IgD-negative memory B cell (primary cell): ENCODE measurements around the gene INPP5F. TPM values are rescaled to one million over a fixed set of nuclear protein-coding genes. Genes with fewer than 3 reads are reported as not detected.

ENCODE experiments used
- H3K27ac Mint-ChIP-seq, 3 donors: one replicate each; pipeline ENCODE4 v1.8.0; 2020 to 2022; ENCODE audit warnings: mild to moderate bottlenecking in 3 of 3, mixed read lengths in 3 of 3, moderate library complexity in 1 of 3
- H3K27me3 Mint-ChIP-seq: one replicate; pipeline ENCODE4 v1.8.0; 2021; ENCODE audit warnings: mixed read lengths
- H3K36me3 Mint-ChIP-seq: one replicate; pipeline ENCODE4 v1.8.0; 2020; ENCODE audit warnings: mild to moderate bottlenecking, mixed read lengths
- H3K4me1 Mint-ChIP-seq, 3 donors: one replicate each; pipeline ENCODE4 v1.8.0; 2020 to 2022; ENCODE audit warnings: mixed read lengths in 3 of 3, mild to moderate bottlenecking in 1 of 3
- H3K4me3 Mint-ChIP-seq, 4 donors: one replicate each; pipeline ENCODE4 v1.8.0; 2020 to 2022; ENCODE audit warnings: mild to moderate bottlenecking in 4 of 4, mixed read lengths in 4 of 4, moderate library complexity in 3 of 4
- H3K9me3 Mint-ChIP-seq, 3 donors: one replicate each; pipeline ENCODE4 v1.8.0; 2020 to 2021; ENCODE audit warnings: mixed read lengths in 3 of 3, mild to moderate bottlenecking in 1 of 3
- polyA plus RNA-seq: library from polyadenylated mRNA; unstranded; fragments of 300-500 nt; fragmentation: Illumina TruSeq; gene quantifications from one replicate; pipeline ENCODE4 v1.2.3, GENCODE V29; 2021

INPP5F gene
- polyA plus RNA-seq, result 12.0 TPM

GRCh38 chr10:119725828-119726675 lies at the start of gene INPP5F:
Gene INPP5F, plus strand, starts transcription at chr10:119726050. Its CDS starts 213 bp downstream, at chr10:119726263.
- Mint-ChIP-seq H3K9me3 (no peaks in the 10 kb centered on the region), H3K27me3 (no peaks in the 10 kb centered on the region), H3K4me3 (peak within 1 kb of the TSS; percentile 88 to 99 (median 94)), H3K27ac (peak within 1 kb of the TSS; percentile 21 to 99 (median 96)), H3K4me1 (peaks cover 40 to 44% (median 42%) of the 10 kb centered on the region in 3 donors), H3K36me3 (no peaks in the 10 kb centered on the region)

DNA sequence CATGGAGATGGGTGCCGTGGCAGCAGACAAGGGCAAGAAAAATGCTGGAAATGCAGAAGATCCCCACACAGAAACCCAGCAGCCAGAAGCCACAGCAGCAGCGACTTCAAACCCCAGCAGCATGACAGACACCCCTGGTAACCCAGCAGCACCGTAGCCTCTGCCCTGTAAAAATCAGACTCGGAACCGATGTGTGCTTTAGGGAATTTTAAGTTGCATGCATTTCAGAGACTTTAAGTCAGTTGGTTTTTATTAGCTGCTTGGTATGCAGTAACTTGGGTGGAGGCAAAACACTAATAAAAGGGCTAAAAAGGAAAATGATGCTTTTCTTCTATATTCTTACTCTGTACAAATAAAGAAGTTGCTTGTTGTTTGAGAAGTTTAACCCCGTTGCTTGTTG lies 48.7 kb upstream of the INPP5F start:
- no peak overlapping the region for H3K4me3 Mint-ChIP-seq
- no peak overlapping the region for H3K27ac Mint-ChIP-seq
- H3K9me3 Mint-ChIP-seq, result no peaks in the 10 kb centered on the region
- peaks cover 7% of the 10 kb centered on the region for H3K36me3 Mint-ChIP-seq
- H3K27me3 Mint-ChIP-seq, result peaks cover 2% of the 10 kb centered on the region
- peaks cover 0 to 4% (median 1%) of the 10 kb centered on the region in 3 donors for H3K4me1 Mint-ChIP-seq

DNA sequence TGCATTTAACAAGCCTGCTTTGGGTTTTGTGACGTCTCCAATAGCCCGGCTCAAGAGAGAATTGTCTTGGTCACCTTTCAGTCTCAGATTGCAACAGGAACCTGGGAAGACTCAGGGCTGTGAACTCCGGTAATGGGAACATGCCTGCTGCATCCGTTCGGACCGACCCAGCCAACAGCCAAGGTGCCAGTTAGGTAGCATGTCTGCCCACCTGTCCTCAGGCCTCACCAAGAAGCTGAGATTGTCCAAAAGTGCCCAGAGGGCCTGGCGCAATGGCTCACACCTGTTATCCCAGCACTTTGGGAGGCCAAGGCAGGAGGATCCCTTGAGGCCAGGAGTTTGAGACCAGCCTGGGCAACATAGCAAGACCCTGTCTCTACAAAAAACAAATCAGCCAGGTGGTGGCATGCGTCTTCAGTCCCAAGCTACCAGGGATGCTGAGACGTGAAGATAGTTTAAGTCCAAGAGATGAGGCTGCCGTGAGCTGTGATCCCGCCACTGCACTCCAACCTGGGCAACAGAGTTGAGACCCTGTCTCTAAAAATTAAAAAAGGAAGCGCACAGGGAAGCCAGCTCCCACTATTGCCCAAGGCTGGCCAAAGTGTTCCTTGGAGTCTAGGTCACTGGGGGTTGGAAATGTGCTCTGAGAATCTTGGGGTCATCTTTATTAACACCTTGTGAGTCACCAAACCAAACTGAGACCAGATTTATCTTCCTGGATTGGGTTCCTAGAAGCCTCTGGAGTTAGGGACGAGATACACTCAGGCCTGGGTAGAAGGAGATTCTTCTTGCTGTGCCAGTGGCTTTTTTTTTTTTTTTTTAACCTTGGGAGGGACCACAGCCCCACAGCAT lies 47.7 kb upstream of the INPP5F start:
- peaks cover 3% of the 10 kb centered on the region for H3K27me3 Mint-ChIP-seq
- peaks cover 0 to 3% (median 1%) of the 10 kb centered on the region in 3 donors for H3K4me1 Mint-ChIP-seq
- no peak overlapping the region for H3K27ac Mint-ChIP-seq
- H3K4me3 Mint-ChIP-seq, result no peak overlapping the region
- no peaks in the 10 kb centered on the region for H3K9me3 Mint-ChIP-seq
- peaks cover 7% of the 10 kb centered on the region for H3K36me3 Mint-ChIP-seq

GRCh38 chr10:119679480-119679829 lies 46.4 kb upstream of the INPP5F start:
- Mint-ChIP-seq H3K9me3 (no peaks in the 10 kb centered on the region), H3K4me1 (peaks cover 0 to 3% (median 1%) of the 10 kb centered on the region in 3 donors), H3K36me3 (peaks cover 7% of the 10 kb centered on the region), H3K27me3 (peaks cover 3% of the 10 kb centered on the region), H3K4me3 (no peak overlapping the region), H3K27ac (no peak overlapping the region)

DNA sequence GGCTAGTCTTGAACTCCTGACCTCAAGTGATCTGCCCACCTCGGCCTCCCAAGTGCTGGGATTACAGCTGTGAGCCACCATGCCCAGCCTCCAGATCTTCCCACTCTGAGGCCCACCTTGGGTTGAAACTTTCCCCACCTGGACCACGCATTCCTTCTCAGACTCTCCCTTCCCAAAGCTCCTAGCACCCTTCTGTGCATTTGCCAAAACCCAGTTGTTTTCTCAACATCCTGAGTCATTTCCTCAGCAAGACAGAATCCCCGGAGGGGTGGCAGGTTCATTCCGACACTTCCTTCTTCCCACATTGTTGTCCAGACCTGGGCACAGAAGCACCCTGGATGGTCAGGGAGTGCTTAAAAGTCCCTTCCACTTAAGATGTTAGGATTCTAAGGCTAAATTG lies 45.8 kb upstream of the INPP5F start:
- no peak overlapping the region for H3K4me3 Mint-ChIP-seq
- H3K27me3 Mint-ChIP-seq, result peaks cover 3% of the 10 kb centered on the region
- H3K36me3 Mint-ChIP-seq, result peaks cover 7% of the 10 kb centered on the region
- H3K4me1 Mint-ChIP-seq, result peaks cover 0 to 3% (median 1%) of the 10 kb centered on the region in 3 donors
- H3K9me3 Mint-ChIP-seq, result no peaks in the 10 kb centered on the region
- H3K27ac Mint-ChIP-seq, result no peak overlapping the region

- Mint-ChIP-seq H3K27ac (no peak overlapping the region), H3K4me1 (peaks cover 0 to 3% (median 1%) of the 10 kb centered on the region in 3 donors), H3K27me3 (peaks cover 3% of the 10 kb centered on the region), H3K36me3 (peaks cover 7% of the 10 kb centered on the region), H3K4me3 (no peak overlapping the region), H3K9me3 (no peaks in the 10 kb centered on the region)
Observed at GRCh38 chr10:119680650-119681081, 45.2 kb upstream of the INPP5F start.

DNA sequence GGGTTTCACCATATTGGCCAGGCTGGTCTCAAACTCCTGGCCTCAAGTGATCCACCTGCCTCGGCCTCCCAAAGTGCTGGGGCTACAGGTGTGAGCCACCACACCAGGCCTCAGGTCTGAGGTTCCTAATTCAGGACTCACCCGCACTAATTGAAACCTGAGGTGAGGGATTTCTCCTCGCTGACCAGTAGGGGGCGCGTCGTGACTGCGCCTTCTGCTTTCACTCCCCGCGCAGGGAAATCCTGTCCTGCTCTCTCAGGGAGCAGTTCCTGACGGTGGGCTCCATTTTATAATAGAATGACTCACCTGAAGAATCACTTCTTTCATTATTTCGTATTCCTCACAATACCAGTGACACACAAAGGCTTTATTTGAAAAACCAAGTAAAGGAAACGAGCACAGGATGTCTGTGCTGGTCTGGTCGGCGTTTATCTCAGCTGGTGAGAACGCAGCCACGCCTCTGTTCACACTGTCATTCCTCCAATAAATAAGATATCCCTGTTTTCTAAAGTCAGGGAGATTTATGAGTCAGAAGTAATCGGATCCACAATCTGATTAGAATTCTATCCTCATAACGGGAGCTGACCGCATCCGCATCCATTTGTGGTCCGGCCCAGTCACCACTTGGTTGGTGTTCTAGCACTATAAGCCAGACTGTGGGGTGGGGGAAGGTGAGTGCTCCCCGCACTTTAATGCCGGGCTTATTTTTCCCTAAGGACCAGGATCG lies 39.2 kb upstream of the INPP5F start:
- Mint-ChIP-seq H3K36me3 (no peaks in the 10 kb centered on the region), H3K27ac (peak overlapping the region in 1 of 3 donors; percentile 67), H3K4me1 (peaks cover 9 to 22% (median 13%) of the 10 kb centered on the region in 3 donors)

GRCh38 chr10:119687192-119688032 lies 38.4 kb upstream of the INPP5F start:
- H3K36me3 Mint-ChIP-seq, result no peaks in the 10 kb centered on the region
- peaks cover 9 to 22% (median 10%) of the 10 kb centered on the region in 3 donors for H3K4me1 Mint-ChIP-seq
- no peaks in the 10 kb centered on the region for H3K9me3 Mint-ChIP-seq
- peak overlapping the region in 2 of 4 donors; percentile 91 for H3K4me3 Mint-ChIP-seq
- no peaks in the 10 kb centered on the region for H3K27me3 Mint-ChIP-seq
- peak overlapping the region in 1 of 3 donors; percentile 86 for H3K27ac Mint-ChIP-seq

More for the DNA sequence above, 39.2 kb upstream of the INPP5F start:
- Mint-ChIP-seq H3K9me3 (no peaks in the 10 kb centered on the region), H3K27me3 (peaks cover 3% of the 10 kb centered on the region), H3K4me3 (peak overlapping the region; percentile 33 to 91 (median 73))

- no peaks in the 10 kb centered on the region for H3K9me3 Mint-ChIP-seq
- peaks cover 10 to 22% (median 14%) of the 10 kb centered on the region in 3 donors for H3K4me1 Mint-ChIP-seq
- H3K27ac Mint-ChIP-seq, result no peak overlapping the region
- H3K36me3 Mint-ChIP-seq, result no peaks in the 10 kb centered on the region
- no peaks in the 10 kb centered on the region for H3K27me3 Mint-ChIP-seq
- H3K4me3 Mint-ChIP-seq, result peak overlapping the region in 1 of 4 donors; percentile 61
Observed at GRCh38 chr10:119688033-119688508, 37.8 kb upstream of the INPP5F start.

GRCh38 chr10:119689016-119689580 lies 36.8 kb upstream of the INPP5F start:
- Mint-ChIP-seq H3K27ac (no peak overlapping the region), H3K4me1 (peaks cover 15 to 31% (median 23%) of the 10 kb centered on the region in 3 donors), H3K27me3 (no peaks in the 10 kb centered on the region), H3K36me3 (no peaks in the 10 kb centered on the region), H3K9me3 (no peaks in the 10 kb centered on the region), H3K4me3 (no peak overlapping the region)

- H3K27me3 Mint-ChIP-seq, result no peaks in the 10 kb centered on the region
- H3K4me1 Mint-ChIP-seq, result peaks cover 14 to 34% (median 28%) of the 10 kb centered on the region in 3 donors
Observed at GRCh38 chr10:119691726-119692125, 34.1 kb upstream of the INPP5F start.

GRCh38 chr10:119693262-119693957 lies 32.4 kb upstream of the INPP5F start:
- Mint-ChIP-seq H3K4me1 (peaks cover 12 to 26% (median 20%) of the 10 kb centered on the region in 3 donors), H3K9me3 (no peaks in the 10 kb centered on the region), H3K27me3 (no peaks in the 10 kb centered on the region), H3K27ac (no peak overlapping the region), H3K4me3 (peak overlapping the region in 2 of 4 donors; percentile 18 to 56), H3K36me3 (peaks cover 2% of the 10 kb centered on the region)

More at GRCh38 chr10:119691726-119692125, 34.1 kb upstream of the INPP5F start:
- no peaks in the 10 kb centered on the region for H3K36me3 Mint-ChIP-seq
- H3K27ac Mint-ChIP-seq, result no peak overlapping the region
- H3K9me3 Mint-ChIP-seq, result no peaks in the 10 kb centered on the region
- no peak overlapping the region for H3K4me3 Mint-ChIP-seq

GRCh38 chr10:119694608-119695007 lies 31.2 kb upstream of the INPP5F start:
- Mint-ChIP-seq H3K4me3 (no peak overlapping the region), H3K27ac (no peak overlapping the region), H3K27me3 (no peaks in the 10 kb centered on the region)

More at GRCh38 chr10:119694608-119695007, 31.2 kb upstream of the INPP5F start:
- Mint-ChIP-seq H3K9me3 (no peaks in the 10 kb centered on the region), H3K4me1 (peaks cover 16 to 27% (median 26%) of the 10 kb centered on the region in 3 donors), H3K36me3 (peaks cover 2% of the 10 kb centered on the region)
